ENCODE data around the gene MYH14. TPM values are rescaled to one million over a fixed set of nuclear protein-coding genes. Genes with fewer than 3 reads are reported as not detected.

Gene MYH14
- total and polyA plus RNA-seq, 2 donors = 1.6 to 16.2 TPM

DNA sequence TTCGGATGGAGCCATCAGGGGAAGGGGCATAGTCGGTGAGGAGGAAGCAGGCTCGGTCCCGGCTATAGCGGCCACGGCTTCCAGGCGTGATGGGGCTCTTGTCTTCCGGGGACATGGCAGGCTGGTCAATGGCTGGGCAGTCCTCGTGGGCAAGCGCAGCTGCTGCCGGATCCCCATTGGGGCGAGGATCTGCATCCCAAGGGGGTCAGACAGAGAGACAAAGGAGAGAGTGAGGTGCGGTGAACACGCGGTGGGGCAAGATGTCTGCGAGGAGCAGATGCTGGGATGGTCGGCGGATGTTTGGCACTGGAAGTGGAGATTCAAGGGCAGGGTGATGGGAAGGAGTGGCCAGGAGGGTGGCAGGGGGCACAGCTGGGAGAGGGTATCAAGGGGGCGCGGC is 117.2 kb downstream of the MYH14 start:
- no peaks in the 10 kb centered on the region for H3K9me3 ChIP-seq (ENCODE audit: control insufficient read depth in 2 of 2, insufficient read depth in 1 of 2, low read length in 1 of 2)
- H3K27me3 ChIP-seq (ENCODE audit: control insufficient read depth in 2 of 2, insufficient read depth in 1 of 2, low read length in 1 of 2) = peaks cover 9 to 30% of the 10 kb centered on the region in 2 donors
- H3K4me1 ChIP-seq (ENCODE audit: control insufficient read depth in 2 of 2, insufficient read depth in 2 of 2, low read length in 2 of 2) = peaks cover 0 to 3% of the 10 kb centered on the region in 2 donors
- DNase-seq (ENCODE audit: low read depth in 6 of 9, low spot score in 9 of 9) = no peak
- H3K4me3 ChIP-seq (ENCODE audit: low read length in 2 of 2) = no peak overlapping the region
- 93% methylated on average over 20 of the region's 20 CpGs for WGBS
- H3K27ac ChIP-seq (ENCODE audit: low read depth in 1 of 2, low read length in 1 of 2) = no peak overlapping the region
- no peaks in the 10 kb centered on the region for H3K36me3 ChIP-seq (ENCODE audit: control insufficient read depth in 2 of 2, insufficient read depth in 2 of 2, low read length in 1 of 2)

- DNase-seq (ENCODE audit: low read depth in 6 of 9, low spot score in 9 of 9) = no peak
- Histone ChIP-seq H3K4me1 (ENCODE audit: control insufficient read depth in 2 of 2, insufficient read depth in 2 of 2, low read length in 2 of 2) (peaks cover 0 to 5% of the 10 kb centered on the region in 2 donors), H3K9me3 (ENCODE audit: control insufficient read depth in 2 of 2, insufficient read depth in 1 of 2, low read length in 1 of 2) (peaks cover 1 to 11% of the 10 kb centered on the region in 2 donors), H3K27ac (ENCODE audit: low read depth in 1 of 2, low read length in 1 of 2) (no peak overlapping the region), H3K36me3 (ENCODE audit: control insufficient read depth in 2 of 2, insufficient read depth in 2 of 2, low read length in 1 of 2) (no peaks in the 10 kb centered on the region), H3K27me3 (ENCODE audit: control insufficient read depth in 2 of 2, insufficient read depth in 1 of 2, low read length in 1 of 2) (peaks cover 13 to 30% of the 10 kb centered on the region in 2 donors), H3K4me3 (ENCODE audit: low read length in 2 of 2) (no peak overlapping the region)
- 91% methylated on average over 4 of the region's 4 CpGs for WGBS
These were observed 118.4 kb downstream of the MYH14 start for GRCh38 chr19:50321831-50322230.

DNA sequence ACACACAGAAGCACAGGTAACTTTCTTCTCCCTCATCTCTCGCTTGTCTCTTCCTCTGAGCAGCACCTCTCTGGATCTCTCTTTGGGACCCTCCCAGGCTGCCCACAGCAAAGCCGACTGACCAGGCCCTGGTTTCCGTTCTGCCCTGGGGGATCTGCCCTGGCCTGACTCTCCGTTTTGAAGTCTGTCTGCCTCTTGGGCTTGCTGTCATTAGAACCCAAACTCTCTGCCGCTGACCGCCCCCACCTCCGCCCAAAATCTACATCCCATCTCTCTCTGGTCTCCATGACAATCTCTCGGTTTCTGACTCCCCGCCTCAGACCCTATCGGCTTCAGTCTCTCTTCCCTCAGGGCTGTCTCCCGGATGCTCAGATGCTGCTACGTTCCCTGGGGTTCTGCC is 118.8 kb downstream of the MYH14 start:
- Histone ChIP-seq H3K4me1 (ENCODE audit: control insufficient read depth in 2 of 2, insufficient read depth in 2 of 2, low read length in 2 of 2) (peaks cover 0 to 5% of the 10 kb centered on the region in 2 donors), H3K4me3 (ENCODE audit: low read length in 2 of 2) (no peak overlapping the region), H3K27me3 (ENCODE audit: control insufficient read depth in 2 of 2, insufficient read depth in 1 of 2, low read length in 1 of 2) (peaks cover 15 to 31% of the 10 kb centered on the region in 2 donors), H3K27ac (ENCODE audit: low read depth in 1 of 2, low read length in 1 of 2) (no peak overlapping the region), H3K36me3 (ENCODE audit: control insufficient read depth in 2 of 2, insufficient read depth in 2 of 2, low read length in 1 of 2) (no peaks in the 10 kb centered on the region), H3K9me3 (ENCODE audit: control insufficient read depth in 2 of 2, insufficient read depth in 1 of 2, low read length in 1 of 2) (peaks cover 1 to 11% of the 10 kb centered on the region in 2 donors)
- DNase-seq (ENCODE audit: low read depth in 6 of 9, low spot score in 9 of 9) = no peak
- 81% methylated on average over 12 of the region's 12 CpGs for WGBS

DNA sequence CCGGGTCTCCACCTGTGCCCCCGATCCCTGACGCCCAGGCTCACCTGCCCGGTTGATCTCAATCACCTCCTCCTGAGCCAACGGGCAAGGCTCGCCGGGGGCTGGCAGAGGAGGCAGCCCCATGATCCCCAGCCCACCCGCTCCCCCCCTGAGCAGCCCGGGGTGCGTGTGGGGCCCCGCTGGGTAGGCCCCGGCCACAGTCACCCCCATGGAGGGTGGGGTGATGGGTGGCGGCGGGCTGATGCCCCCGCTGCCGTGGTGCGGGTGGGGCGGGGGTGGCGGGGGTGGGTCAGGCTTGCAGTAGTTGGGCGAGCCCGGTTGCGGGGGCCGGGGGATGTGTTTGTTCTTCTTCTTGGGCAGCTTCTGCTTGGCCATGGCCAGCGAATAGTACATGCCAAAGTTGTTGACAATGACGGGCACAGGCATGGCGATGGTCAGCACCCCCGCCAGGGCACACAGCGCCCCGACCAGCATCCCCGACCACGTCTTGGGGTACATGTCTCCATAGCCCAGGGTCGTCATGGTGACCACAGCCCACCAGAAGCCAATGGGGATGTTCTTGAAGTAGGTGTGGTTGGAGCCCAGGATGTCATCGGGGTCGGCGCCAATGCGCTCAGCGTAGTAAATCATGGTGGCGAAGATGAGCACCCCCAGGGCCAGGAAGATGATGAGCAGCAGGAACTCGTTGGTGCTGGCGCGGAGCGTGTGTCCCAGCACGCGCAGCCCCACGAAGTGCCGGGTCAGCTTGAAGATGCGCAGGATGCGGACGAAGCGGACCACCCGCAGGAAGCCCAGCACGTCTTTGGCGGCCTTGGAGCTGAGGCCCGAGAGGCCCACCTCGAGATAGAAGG is 119.7 kb downstream of the MYH14 start:
- no peak for DNase-seq (ENCODE audit: low read depth in 6 of 9, low spot score in 9 of 9)

DNA sequence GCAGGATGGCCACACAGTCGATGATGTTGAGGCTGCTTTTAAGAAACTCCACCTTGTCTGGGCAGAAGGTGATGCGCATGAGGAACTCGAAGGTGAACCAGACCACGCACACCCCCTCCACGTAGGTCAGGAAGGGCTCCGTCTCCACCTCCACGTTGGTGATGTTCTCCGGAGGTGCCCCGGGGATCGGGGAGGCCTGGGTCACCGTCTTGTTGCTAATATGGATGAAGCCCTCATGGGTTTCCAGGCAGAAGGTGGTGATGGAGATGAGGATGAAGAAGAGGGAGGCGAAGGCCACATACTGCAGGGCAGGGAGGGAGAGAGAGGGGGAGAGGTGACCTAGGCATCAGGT is 120.3 kb downstream of the MYH14 start:
- no peak for DNase-seq (ENCODE audit: low read depth in 6 of 9, low spot score in 9 of 9)
- no peaks in the 10 kb centered on the region for H3K36me3 ChIP-seq (ENCODE audit: control insufficient read depth in 2 of 2, insufficient read depth in 2 of 2, low read length in 1 of 2)
- peaks cover 0 to 5% of the 10 kb centered on the region in 2 donors for H3K4me1 ChIP-seq (ENCODE audit: control insufficient read depth in 2 of 2, insufficient read depth in 2 of 2, low read length in 2 of 2)
- no peak overlapping the region for H3K27ac ChIP-seq (ENCODE audit: low read depth in 1 of 2, low read length in 1 of 2)
- peaks cover 30 to 39% of the 10 kb centered on the region in 2 donors for H3K27me3 ChIP-seq (ENCODE audit: control insufficient read depth in 2 of 2, insufficient read depth in 1 of 2, low read length in 1 of 2)
- H3K4me3 ChIP-seq (ENCODE audit: low read length in 2 of 2) = no peak overlapping the region
- peaks cover 1 to 11% of the 10 kb centered on the region in 2 donors for H3K9me3 ChIP-seq (ENCODE audit: control insufficient read depth in 2 of 2, insufficient read depth in 1 of 2, low read length in 1 of 2)
- WGBS = 94% methylated on average over 12 of the region's 12 CpGs

More for the DNA sequence above, 119.7 kb downstream of the MYH14 start:
- peaks cover 1 to 11% of the 10 kb centered on the region in 2 donors for H3K9me3 ChIP-seq (ENCODE audit: control insufficient read depth in 2 of 2, insufficient read depth in 1 of 2, low read length in 1 of 2)
- no peaks in the 10 kb centered on the region for H3K36me3 ChIP-seq (ENCODE audit: control insufficient read depth in 2 of 2, insufficient read depth in 2 of 2, low read length in 1 of 2)
- H3K4me1 ChIP-seq (ENCODE audit: control insufficient read depth in 2 of 2, insufficient read depth in 2 of 2, low read length in 2 of 2) = peaks cover 0 to 5% of the 10 kb centered on the region in 2 donors
- 96% methylated on average over 55 of the region's 55 CpGs for WGBS
- no peak overlapping the region for H3K4me3 ChIP-seq (ENCODE audit: low read length in 2 of 2)
- no peak overlapping the region for H3K27ac ChIP-seq (ENCODE audit: low read depth in 1 of 2, low read length in 1 of 2)
- peaks cover 24 to 35% of the 10 kb centered on the region in 2 donors for H3K27me3 ChIP-seq (ENCODE audit: control insufficient read depth in 2 of 2, insufficient read depth in 1 of 2, low read length in 1 of 2)

GRCh38 chr19:50324331-50324730 is 120.9 kb downstream of the MYH14 start:
- H3K36me3 ChIP-seq (ENCODE audit: control insufficient read depth in 2 of 2, insufficient read depth in 2 of 2, low read length in 1 of 2) = no peaks in the 10 kb centered on the region
- H3K27ac ChIP-seq (ENCODE audit: low read depth in 1 of 2, low read length in 1 of 2) = no peak overlapping the region
- WGBS = 81% methylated on average over 11 of the region's 11 CpGs
- peaks cover 5 to 14% of the 10 kb centered on the region in 2 donors for H3K9me3 ChIP-seq (ENCODE audit: control insufficient read depth in 2 of 2, insufficient read depth in 1 of 2, low read length in 1 of 2)
- peaks cover 36 to 42% of the 10 kb centered on the region in 2 donors for H3K27me3 ChIP-seq (ENCODE audit: control insufficient read depth in 2 of 2, insufficient read depth in 1 of 2, low read length in 1 of 2)
- H3K4me3 ChIP-seq (ENCODE audit: low read length in 2 of 2) = no peak overlapping the region
- peaks cover 0 to 5% of the 10 kb centered on the region in 2 donors for H3K4me1 ChIP-seq (ENCODE audit: control insufficient read depth in 2 of 2, insufficient read depth in 2 of 2, low read length in 2 of 2)
- DNase-seq (ENCODE audit: low read depth in 6 of 9, low spot score in 9 of 9) = no peak

GRCh38 chr19:50325310-50326100 is 122.1 kb downstream of the MYH14 start:
- Histone ChIP-seq H3K27ac (ENCODE audit: low read depth in 1 of 2, low read length in 1 of 2) (no peak overlapping the region), H3K4me3 (ENCODE audit: low read length in 2 of 2) (peak overlapping the region in 1 of 2 donors; percentile 10), H3K4me1 (ENCODE audit: control insufficient read depth in 2 of 2, insufficient read depth in 2 of 2, low read length in 2 of 2) (peaks cover 0 to 9% of the 10 kb centered on the region in 2 donors), H3K9me3 (ENCODE audit: control insufficient read depth in 2 of 2, insufficient read depth in 1 of 2, low read length in 1 of 2) (peaks cover 12 to 25% of the 10 kb centered on the region in 2 donors), H3K36me3 (ENCODE audit: control insufficient read depth in 2 of 2, insufficient read depth in 2 of 2, low read length in 1 of 2) (no peaks in the 10 kb centered on the region), H3K27me3 (ENCODE audit: control insufficient read depth in 2 of 2, insufficient read depth in 1 of 2, low read length in 1 of 2) (peaks cover 45 to 54% of the 10 kb centered on the region in 2 donors)
- 3% methylated on average over 48 of the region's 48 CpGs for WGBS
- peak in 6 of 9 donors; percentile 20 to 72 (median 54) for DNase-seq (ENCODE audit: low read depth in 6 of 9, low spot score in 9 of 9)

- H3K27ac ChIP-seq (ENCODE audit: low read depth in 1 of 2, low read length in 1 of 2) = no peak overlapping the region
- H3K9me3 ChIP-seq (ENCODE audit: control insufficient read depth in 2 of 2, insufficient read depth in 1 of 2, low read length in 1 of 2) = peaks cover 14 to 27% of the 10 kb centered on the region in 2 donors
- 9% methylated on average over 26 of the region's 26 CpGs for WGBS
- DNase-seq (ENCODE audit: low read depth in 6 of 9, low spot score in 9 of 9) = no peak
- H3K27me3 ChIP-seq (ENCODE audit: control insufficient read depth in 2 of 2, insufficient read depth in 1 of 2, low read length in 1 of 2) = peaks cover 47 to 59% of the 10 kb centered on the region in 2 donors
- H3K36me3 ChIP-seq (ENCODE audit: control insufficient read depth in 2 of 2, insufficient read depth in 2 of 2, low read length in 1 of 2) = no peaks in the 10 kb centered on the region
- peaks cover 4 to 11% of the 10 kb centered on the region in 2 donors for H3K4me1 ChIP-seq (ENCODE audit: control insufficient read depth in 2 of 2, insufficient read depth in 2 of 2, low read length in 2 of 2)
- peak overlapping the region in 1 of 2 donors; percentile 10 for H3K4me3 ChIP-seq (ENCODE audit: low read length in 2 of 2)
These were observed 122.8 kb downstream of the MYH14 start for GRCh38 chr19:50326101-50326664.

Data from thymus (tissue), 11 donors.